B cell (primary cell): ENCODE data around the gene SEC61B.

Experiments
- CTCF ChIP-seq: fragments of 200-600 bp; IDR thresholded peaks from one replicate; pipeline ENCODE4 v1.8.0; 2022; ENCODE audit warnings: antibody characterized with exemption, mild to moderate bottlenecking
- EZH2 ChIP-seq: IDR thresholded peaks from 2 replicates; pipeline ENCODE4 v1.6.1; 2012; ENCODE audit warnings: borderline replicate concordance, low read depth, mild to moderate bottlenecking, moderate library complexity, low read length; ENCODE audit not compliant: insufficient read depth, poor library complexity, severe bottlenecking

- no peak for TF ChIP-seq CTCF
- TF ChIP-seq EZH2: no peak
Measured at GRCh38 chr9:99234618-99235017, 12.5 kb downstream of the SEC61B start.
